Measurements from ENCODE around the gene TBL1X.

TBL1X gene

DNA sequence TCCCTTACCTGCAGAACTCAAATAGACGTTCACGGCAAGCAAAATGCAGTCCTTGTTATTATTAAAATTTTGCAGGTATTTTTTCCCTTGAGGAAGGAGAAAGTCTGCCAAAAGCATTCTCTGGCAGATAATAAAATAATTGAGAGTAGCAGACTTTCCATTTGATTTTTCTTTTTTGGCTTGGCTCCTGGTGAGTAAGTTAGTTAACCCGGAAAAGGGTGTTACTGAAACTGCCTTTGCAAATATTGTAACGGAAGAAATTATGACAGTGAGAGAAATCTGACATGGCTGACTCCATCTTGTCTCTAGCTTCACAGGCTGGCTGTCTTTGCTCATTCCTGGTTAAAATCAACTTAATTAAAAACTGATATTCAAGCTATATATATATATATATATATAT, 200.3 kb downstream of the TBL1X start:
- TF ChIP-seq REST (IDR thresholded peaks at IDR 0.05; ENCODE audit: insufficient read depth in 1 of 2, low read depth in 2 of 2, low read length in 2 of 2) (no peak), POLR2AphosphoS5 (IDR thresholded peaks at IDR 0.05; ENCODE audit: low read depth, low read length) (no peak), TAF1 (IDR thresholded peaks at IDR 0.05; ENCODE audit: borderline replicate concordance, insufficient read depth, low read length) (no peak), SIN3A (IDR thresholded peaks at IDR 0.05; ENCODE audit: borderline replicate concordance, insufficient read depth, low read length) (no peak), FOXP2 (optimal IDR thresholded peaks at IDR 0.05; ENCODE audit: borderline replicate concordance, extremely low read depth, extremely low read length, insufficient read depth) (no peak)

DNA sequence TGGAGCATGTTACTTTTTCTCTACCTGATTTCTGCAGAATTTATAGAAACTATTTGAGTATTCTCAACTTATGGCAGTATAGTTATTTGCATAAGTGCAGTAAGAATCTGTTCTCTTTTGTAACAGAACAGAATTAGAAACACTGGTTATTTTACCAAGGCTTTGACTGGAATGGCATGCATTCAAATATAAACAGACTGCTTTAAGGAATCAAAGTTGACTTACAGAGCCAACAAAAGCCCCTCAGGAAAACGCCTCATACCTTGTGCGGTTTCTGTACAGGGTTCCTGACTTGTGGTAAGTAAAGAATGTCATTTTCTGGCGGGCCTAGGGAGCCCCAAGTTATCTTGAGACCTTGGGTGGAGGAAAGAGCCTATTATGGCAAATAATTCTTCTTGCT, 203.7 kb downstream of the TBL1X start:
- no peak for TF ChIP-seq FOXP2 (optimal IDR thresholded peaks at IDR 0.05; ENCODE audit: borderline replicate concordance, extremely low read depth, extremely low read length, insufficient read depth)
- no peak for TF ChIP-seq TAF1 (IDR thresholded peaks at IDR 0.05; ENCODE audit: borderline replicate concordance, insufficient read depth, low read length)
- TF ChIP-seq POLR2AphosphoS5 (IDR thresholded peaks at IDR 0.05; ENCODE audit: low read depth, low read length): no peak
- no peak for TF ChIP-seq REST (IDR thresholded peaks at IDR 0.05; ENCODE audit: insufficient read depth in 1 of 2, low read depth in 2 of 2, low read length in 2 of 2)
- TF ChIP-seq SIN3A (IDR thresholded peaks at IDR 0.05; ENCODE audit: borderline replicate concordance, insufficient read depth, low read length): no peak

DNA sequence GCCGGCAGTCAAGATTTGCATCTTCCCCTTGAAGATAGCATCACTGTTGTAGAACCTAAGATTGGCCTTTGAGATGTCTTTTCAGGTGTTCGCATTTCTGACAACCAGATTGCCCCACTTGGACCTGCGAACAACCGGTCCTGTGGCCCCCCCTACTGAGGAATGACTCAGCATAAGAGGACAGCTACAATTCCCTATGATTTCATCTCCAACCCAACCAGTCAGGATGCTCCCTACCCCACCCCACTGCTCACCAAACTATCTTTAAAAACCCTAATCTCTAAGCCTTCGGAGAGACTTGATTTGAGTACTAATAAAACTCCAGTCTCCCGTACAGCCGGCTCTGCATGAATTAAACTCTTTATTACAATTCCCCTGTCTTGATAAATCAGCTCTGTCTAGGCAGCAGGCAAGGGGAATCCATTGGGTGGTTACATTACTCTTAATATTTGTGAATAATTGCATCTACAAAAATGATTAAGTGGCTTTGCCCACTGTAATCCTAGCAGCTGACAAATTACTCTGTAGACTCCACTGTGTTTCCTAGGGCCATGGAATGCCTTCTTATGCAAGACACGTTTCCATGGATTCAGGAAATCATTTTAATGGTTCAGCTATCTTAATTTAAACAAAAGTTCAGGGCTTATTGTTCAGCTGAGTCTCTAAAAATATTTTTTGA, 205.4 kb downstream of the TBL1X start:
- no peak for TF ChIP-seq FOXP2 (optimal IDR thresholded peaks at IDR 0.05; ENCODE audit: borderline replicate concordance, extremely low read depth, extremely low read length, insufficient read depth)
- TF ChIP-seq SIN3A (IDR thresholded peaks at IDR 0.05; ENCODE audit: borderline replicate concordance, insufficient read depth, low read length): no peak
- TF ChIP-seq TAF1 (IDR thresholded peaks at IDR 0.05; ENCODE audit: borderline replicate concordance, insufficient read depth, low read length): no peak
- no peak for TF ChIP-seq POLR2AphosphoS5 (IDR thresholded peaks at IDR 0.05; ENCODE audit: low read depth, low read length)
- no peak for TF ChIP-seq REST (IDR thresholded peaks at IDR 0.05; ENCODE audit: insufficient read depth in 1 of 2, low read depth in 2 of 2, low read length in 2 of 2)

DNA sequence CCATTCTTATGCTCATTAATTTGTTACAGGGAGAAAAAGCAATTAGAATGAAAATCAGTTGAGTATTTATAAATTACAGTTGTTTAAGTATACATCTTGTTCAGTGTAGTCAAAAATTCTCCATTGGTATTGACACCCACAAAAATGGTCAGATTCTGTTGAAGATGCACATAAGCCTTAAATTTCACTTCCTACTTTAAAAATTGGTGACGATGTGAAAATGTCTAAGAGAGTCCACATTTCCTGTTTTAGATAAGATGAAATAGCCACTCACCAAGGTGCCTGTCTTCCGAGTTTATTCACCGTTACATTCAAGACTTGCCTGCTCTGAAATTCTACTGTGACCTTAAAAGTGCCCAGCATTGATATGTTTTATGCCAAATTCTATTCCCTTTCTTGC, 207.1 kb downstream of the TBL1X start:
- no peak for TF ChIP-seq POLR2AphosphoS5 (IDR thresholded peaks at IDR 0.05; ENCODE audit: low read depth, low read length)
- no peak for TF ChIP-seq FOXP2 (optimal IDR thresholded peaks at IDR 0.05; ENCODE audit: borderline replicate concordance, extremely low read depth, extremely low read length, insufficient read depth)
- TF ChIP-seq SIN3A (IDR thresholded peaks at IDR 0.05; ENCODE audit: borderline replicate concordance, insufficient read depth, low read length): no peak
- no peak for TF ChIP-seq REST (IDR thresholded peaks at IDR 0.05; ENCODE audit: insufficient read depth in 1 of 2, low read depth in 2 of 2, low read length in 2 of 2)
- TF ChIP-seq TAF1 (IDR thresholded peaks at IDR 0.05; ENCODE audit: borderline replicate concordance, insufficient read depth, low read length): no peak
